SK-N-MC (cell line): ENCODE measurements around the gene TIGAR.

ENCODE experiments used
- EZH2 ChIP-seq: fragments of 200-600 bp; sonication (generic); IDR thresholded peaks from one replicate; pipeline ENCODE4 v1.6.1; 2017; ENCODE audit warnings: antibody characterized with exemption
- POLR2AphosphoS5 ChIP-seq: IDR thresholded peaks from 2 replicates; pipeline ENCODE4 v1.6.1; 2012; ENCODE audit warnings: mild to moderate bottlenecking, low read depth, low read length, borderline replicate concordance

- TF ChIP-seq EZH2 (no peak), POLR2AphosphoS5 (no peak)
Observed at GRCh38 chr12:4286228-4286627, 34.8 kb upstream of the TIGAR start.
